Occipital lobe (tissue), 2 donors: ENCODE results near the gene RNU6-7. TPM values are rescaled to one million over a fixed set of nuclear protein-coding genes. Genes with fewer than 3 reads are reported as not detected.

Experiments
- small RNA-seq: library from RNA; depleted of rRNA; stranded (forward); fragments of <200 nt; gene quantifications from one replicate; pipeline ENCODE3, GENCODE V24; 2014
- total RNA-seq: library from RNA; depleted of rRNA; stranded (reverse); fragments of >200 nt; gene quantifications from one replicate; pipeline ENCODE4 v1.2.3, GENCODE V29; 2014

Gene RNU6-7
- total RNA-seq, 1 donor from 2014 or later: not detected

Small RNAs within 50 kb of the gene (small RNA-seq; reads per million reads assigned to genes)
- gene RNU6-7 (not detected), gene RNU6-8 (0.12 reads per million)

Other genes with a start within 250 kb of the RNU6-7 start
- gene ARHGAP5, start 124.7 kb upstream of the RNU6-7 start, total RNA-seq: 453 TPM
- not detected for gene RNU6-8, start 1.2 kb downstream of the RNU6-7 start, total RNA-seq
- gene AKAP6, start 127.3 kb downstream of the RNU6-7 start, total RNA-seq: 158 TPM